Liver (tissue), 3 donors: ENCODE data around the gene CPA5.

Experiments used
- CTCF ChIP-seq: fragments of 150-350 bp; IDR thresholded peaks from 2 replicates; pipeline ENCODE4 v1.5.1; 2017; ENCODE audit warnings: improper control_type of control experiment, low read depth, low read length; ENCODE audit not compliant: missing input control
- GABPA ChIP-seq, 2 donors: IDR thresholded peaks in 1 of 2; conservative IDR thresholded peaks in 1 of 2; 2 replicates each; pipeline ENCODE4 v1.6.1; 2016; ENCODE audit warnings: antibody characterized with exemption in 2 of 2, mild to moderate bottlenecking in 1 of 2, moderate library complexity in 1 of 2
- SP1 ChIP-seq: IDR thresholded peaks from 2 replicates; pipeline ENCODE4 v1.6.1; 2018; ENCODE audit warnings: antibody characterized with exemption, mild to moderate bottlenecking
- TF ChIP-seq, protein P1 (sequence below): IDR thresholded peaks from 2 replicates; pipeline ENCODE4 v1.6.1; 2016; ENCODE audit warnings: antibody characterized with exemption, mild to moderate bottlenecking
- donor health status: healthy.
- donor health status: healthy.

DNA sequence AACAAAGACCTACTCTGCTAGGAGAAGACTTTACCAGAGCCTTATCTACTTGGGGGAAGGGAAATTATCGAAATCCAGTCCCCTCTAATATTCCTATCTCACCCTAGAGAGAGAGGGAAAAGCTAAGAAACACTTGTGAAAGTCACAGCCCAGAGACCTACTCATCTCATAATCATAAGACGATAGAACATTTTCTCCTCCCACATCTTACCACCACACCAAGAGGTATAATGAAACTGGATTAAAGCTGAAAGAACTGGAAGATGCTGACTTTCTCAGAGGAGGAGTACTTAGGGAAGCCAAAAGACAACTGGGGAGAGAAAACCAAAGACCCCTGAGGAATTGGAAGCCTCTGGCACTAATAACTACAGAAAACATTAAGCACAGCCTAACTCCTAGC, 10.8 kb upstream of the CPA5 start:
- TF ChIP-seq CTCF (no peak), SP1 (no peak), GABPA (IDR thresholded peaks at IDR 0.05 in 1 of 2, conservative IDR thresholded peaks at IDR 0.05 in 1 of 2) (no peak)
- TF ChIP-seq, protein P1, sequence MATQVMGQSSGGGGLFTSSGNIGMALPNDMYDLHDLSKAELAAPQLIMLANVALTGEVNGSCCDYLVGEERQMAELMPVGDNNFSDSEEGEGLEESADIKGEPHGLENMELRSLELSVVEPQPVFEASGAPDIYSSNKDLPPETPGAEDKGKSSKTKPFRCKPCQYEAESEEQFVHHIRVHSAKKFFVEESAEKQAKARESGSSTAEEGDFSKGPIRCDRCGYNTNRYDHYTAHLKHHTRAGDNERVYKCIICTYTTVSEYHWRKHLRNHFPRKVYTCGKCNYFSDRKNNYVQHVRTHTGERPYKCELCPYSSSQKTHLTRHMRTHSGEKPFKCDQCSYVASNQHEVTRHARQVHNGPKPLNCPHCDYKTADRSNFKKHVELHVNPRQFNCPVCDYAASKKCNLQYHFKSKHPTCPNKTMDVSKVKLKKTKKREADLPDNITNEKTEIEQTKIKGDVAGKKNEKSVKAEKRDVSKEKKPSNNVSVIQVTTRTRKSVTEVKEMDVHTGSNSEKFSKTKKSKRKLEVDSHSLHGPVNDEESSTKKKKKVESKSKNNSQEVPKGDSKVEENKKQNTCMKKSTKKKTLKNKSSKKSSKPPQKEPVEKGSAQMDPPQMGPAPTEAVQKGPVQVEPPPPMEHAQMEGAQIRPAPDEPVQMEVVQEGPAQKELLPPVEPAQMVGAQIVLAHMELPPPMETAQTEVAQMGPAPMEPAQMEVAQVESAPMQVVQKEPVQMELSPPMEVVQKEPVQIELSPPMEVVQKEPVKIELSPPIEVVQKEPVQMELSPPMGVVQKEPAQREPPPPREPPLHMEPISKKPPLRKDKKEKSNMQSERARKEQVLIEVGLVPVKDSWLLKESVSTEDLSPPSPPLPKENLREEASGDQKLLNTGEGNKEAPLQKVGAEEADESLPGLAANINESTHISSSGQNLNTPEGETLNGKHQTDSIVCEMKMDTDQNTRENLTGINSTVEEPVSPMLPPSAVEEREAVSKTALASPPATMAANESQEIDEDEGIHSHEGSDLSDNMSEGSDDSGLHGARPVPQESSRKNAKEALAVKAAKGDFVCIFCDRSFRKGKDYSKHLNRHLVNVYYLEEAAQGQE: no peak
